Transverse colon (tissue), 4 donors: Measurements from ENCODE around the gene AKR1A1. TPM values are rescaled to one million over a fixed set of nuclear protein-coding genes. Genes with fewer than 3 reads are reported as not detected.

Source experiments
- DNase-seq: peaks from one replicate; pipeline ENCODE4 v3.0.0-alpha.2; 2019
- H3K27ac ChIP-seq, 4 donors: fragments of 200-600 bp; sonication (generic); 2 replicates each; pipeline ENCODE4 v1.5.1; 2016 to 2018; ENCODE audit warnings: inconsistent platforms in 4 of 4
- H3K27me3 ChIP-seq: fragments of 200-600 bp; sonication (generic); 2 replicates; pipeline ENCODE4 v1.5.1; 2017; ENCODE audit warnings: inconsistent platforms
- H3K36me3 ChIP-seq, 4 donors: fragments of 200-600 bp; sonication (generic); 2 replicates each; pipeline ENCODE4 v1.5.1; 2017 to 2019; ENCODE audit warnings: inconsistent platforms in 4 of 4
- H3K4me1 ChIP-seq, 4 donors: fragments of 200-600 bp; sonication (generic); 2 replicates each; pipeline ENCODE4 v1.5.1; 2017 to 2020; ENCODE audit warnings: inconsistent platforms in 4 of 4
- H3K4me3 ChIP-seq, 4 donors: fragments of 200-600 bp; sonication (generic); 1 replicate in 1 of 4; 2 replicates in 3 of 4; pipeline versions ENCODE4 v1.5.1 to v1.6.1; 2017 to 2019; ENCODE audit warnings: inconsistent platforms in 4 of 4
- H3K9me3 ChIP-seq, 2 donors: fragments of 200-600 bp; sonication (generic); 2 replicates each; pipeline ENCODE4 v1.5.1; 2017 to 2019; ENCODE audit warnings: inconsistent platforms in 2 of 2
- CTCF ChIP-seq, 5 experiments: fragments of 200-600 bp in 3 of 5; fragments of 450-650 bp in 2 of 5; sonication (generic) in 3 of 5; IDR thresholded peaks; 1 replicate in 2 of 5; 2 replicates in 3 of 5; pipeline ENCODE4 v1.5.1; 2016 to 2017; ENCODE audit warnings: antibody characterized with exemption in 5 of 5, inconsistent platforms in 3 of 5, mild to moderate bottlenecking in 2 of 5, moderate library complexity in 1 of 5
- EP300 ChIP-seq: sonication (generic); formaldehyde crosslinking; IDR thresholded peaks from one replicate; pipeline ENCODE4 v1.6.1; 2017; ENCODE audit warnings: antibody characterized with exemption, low read depth
- POLR2A ChIP-seq: fragments of 450-650 bp; IDR thresholded peaks from one replicate; pipeline ENCODE4 v1.6.1; 2016; ENCODE audit warnings: antibody characterized with exemption, mild to moderate bottlenecking, moderate library complexity
- POLR2AphosphoS5 ChIP-seq, 3 donors: sonication (generic); formaldehyde crosslinking; IDR thresholded peaks; one replicate each; pipeline ENCODE4 v1.6.1; 2016; ENCODE audit warnings: antibody characterized with exemption in 3 of 3
- WGBS, 2 donors: methylation state at CpG; one replicate each; pipeline ENCODE4 v1.1.5; 2018; ENCODE audit warnings: low coverage in 1 of 2; 5-methylcytosine and 5-hydroxymethylcytosine counted together
- in situ Hi-C, 4 donors: fragments of 200-750 bp; cut with MboI; loops; one replicate each; pipeline versions ENCODE4 v1.15.0 to v1.15.1; 2017; ENCODE audit warnings: low sequenced_read_pairs in 3 of 4, low pct_ligation_motif_present in 1 of 4, low pct_unique_long_range_greater_than_20kb in 1 of 4
- intact Hi-C: fragments of 100-400 bp; cut with DNase I; formaldehyde crosslinking; loops from one replicate; pipeline ENCODE4 v1.15.1; 2023; ENCODE audit warnings: low total_unique reads
- total RNA-seq, 4 donors: library from RNA; depleted of rRNA; stranded (reverse); fragments of >200 nt; gene quantifications; one replicate each; pipeline ENCODE4 v1.1.0, GENCODE V29; 2016

The AKR1A1 gene
- total RNA-seq, 4 donors from 2014 or later = 86.5 to 158 (median 128) TPM

DNA sequence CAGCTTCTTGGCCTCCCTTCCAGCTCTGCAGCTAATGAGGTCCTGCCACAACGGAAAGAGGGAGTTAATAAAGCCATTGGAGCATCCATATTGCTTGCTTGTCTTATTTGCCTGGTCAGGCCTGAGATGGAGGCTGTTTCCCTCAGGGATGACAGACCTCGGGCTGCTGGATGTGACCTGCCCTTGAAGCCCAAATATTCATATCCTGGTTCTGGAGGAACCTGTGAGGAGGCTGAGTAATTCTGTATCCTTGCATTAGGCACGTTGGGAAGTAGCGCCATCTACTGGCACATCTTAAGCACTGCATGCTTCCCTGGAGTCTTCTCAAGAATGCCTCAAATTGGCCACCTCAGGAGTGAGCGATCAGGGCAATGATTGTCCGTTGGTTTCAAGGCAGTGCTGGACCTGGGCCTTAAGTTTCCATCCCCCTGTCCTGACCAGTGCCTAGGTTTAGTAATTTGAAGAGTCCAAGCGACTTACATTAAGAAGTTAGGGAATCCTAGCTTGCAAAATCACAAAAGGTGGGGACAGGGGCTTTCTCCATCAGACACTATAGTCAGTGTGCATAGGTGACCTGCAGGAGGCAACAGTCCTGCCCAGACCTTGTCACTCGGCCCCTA, 19.4 kb downstream of the AKR1A1 start:
- H3K27me3 ChIP-seq = no peaks in the 10 kb centered on the region

DNA sequence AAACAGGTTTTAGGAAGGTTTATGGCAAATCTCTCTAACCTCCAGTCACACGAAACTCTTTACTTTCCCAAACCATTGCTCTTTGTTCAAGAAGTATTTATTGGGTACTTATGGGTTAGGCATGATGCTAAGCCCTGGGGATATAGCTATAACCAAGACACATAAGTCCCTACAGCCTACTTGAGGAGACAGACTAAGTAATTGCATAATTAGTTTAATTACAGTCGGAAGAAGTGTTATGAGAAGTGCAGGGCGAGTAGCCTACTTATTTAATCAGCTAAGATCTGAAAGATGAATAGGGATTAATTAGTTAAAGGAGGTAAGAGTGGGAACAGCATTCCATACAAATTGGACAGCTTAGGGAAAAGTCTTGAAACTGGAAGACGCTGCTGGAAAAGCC, 20.0 kb downstream of the AKR1A1 start:
- H3K9me3 ChIP-seq = no peaks in the 10 kb centered on the region
- peaks cover 0 to 6% (median 2%) of the 10 kb centered on the region in 4 donors for H3K4me1 ChIP-seq
- intact Hi-C loops (no loop called here), in situ Hi-C loops (loop anchor here in 2 of 4 donors (10.0 kb wide), 2 partner anchors 66 to 226 kb away; partner anchors contain the start of genes CCDC163 (in 1 of the 2), MMACHC (in 1 of the 2), MUTYH (in 1 of the 2) and TOE1 (in 1 of the 2))
- DNase-seq = no peak
- peaks cover 0 to 15% (median 6%) of the 10 kb centered on the region in 4 donors for H3K36me3 ChIP-seq
- 79 to 82% methylated on average over 3 to 4 of the region's 4 CpGs for WGBS, 2 donors
- H3K4me3 ChIP-seq = no peak overlapping the region
- H3K27me3 ChIP-seq = no peaks in the 10 kb centered on the region
- no peak overlapping the region for H3K27ac ChIP-seq
- TF ChIP-seq EP300 = no peak
- TF ChIP-seq CTCF (IDR thresholded peaks at IDR 0.05) = no peak
- no peak for TF ChIP-seq POLR2A
- TF ChIP-seq POLR2AphosphoS5 (IDR thresholded peaks at IDR 0.05) = no peak

More for the DNA sequence above, 19.4 kb downstream of the AKR1A1 start:
- intact Hi-C loops = loop anchor here (5.0 kb wide), 1 partner anchor 208 kb away; no protein-coding TSS in a partner anchor
- in situ Hi-C loops = loop anchor here (5.0 to 10.0 kb wide), 6 partner anchors 55 to 225 kb away; partner anchors contain the start of genes CCDC163 (in 1 of the 4), MMACHC (in 1 of the 4), MUTYH (in 1 of the 4) and TOE1 (in 1 of the 4)
- H3K4me3 ChIP-seq = no peak overlapping the region
- WGBS, 2 donors = 0 to 13% methylated on average over 1 to 8 of the region's 8 CpGs
- H3K27ac ChIP-seq = no peak overlapping the region
- peak; percentile 76 for DNase-seq
- H3K4me1 ChIP-seq = peaks cover 0 to 6% (median 2%) of the 10 kb centered on the region in 4 donors
- H3K36me3 ChIP-seq = peaks cover 0 to 15% (median 6%) of the 10 kb centered on the region in 4 donors
- TF ChIP-seq POLR2A = no peak
- TF ChIP-seq POLR2AphosphoS5 (IDR thresholded peaks at IDR 0.05) = peak in 1 of 3 donors; percentile 43
- TF ChIP-seq EP300 = no peak
- peak; percentile 95 to 99 (median 97) for TF ChIP-seq CTCF (IDR thresholded peaks at IDR 0.05)
- no peaks in the 10 kb centered on the region for H3K9me3 ChIP-seq

DNA sequence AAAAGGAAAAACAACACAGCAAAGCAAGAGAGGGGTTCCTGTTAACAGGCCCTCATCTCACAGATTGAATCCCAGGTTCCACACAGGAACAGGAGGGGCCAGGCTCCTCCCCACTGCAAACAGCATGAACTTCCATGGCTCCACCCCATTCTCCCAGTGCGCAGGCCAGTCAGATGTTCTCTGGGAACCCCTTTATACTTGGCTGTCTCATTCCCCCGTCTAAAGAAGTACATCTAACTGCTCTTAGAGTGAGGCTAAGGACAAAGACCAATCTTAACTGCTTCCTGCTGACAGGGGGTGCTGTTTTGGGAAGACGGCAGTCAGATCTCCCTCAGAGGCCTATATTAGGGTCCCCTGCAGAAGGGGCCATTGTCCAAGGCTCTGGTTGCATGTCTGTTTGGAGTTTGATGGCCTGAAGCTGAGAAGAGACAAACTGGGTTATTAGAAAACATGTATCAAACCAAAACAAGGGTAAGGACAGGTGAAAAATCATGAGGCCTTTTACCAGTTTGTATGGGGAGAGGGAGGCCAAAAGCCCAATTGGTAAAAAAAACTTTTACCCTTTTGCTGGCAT, 22.7 kb downstream of the AKR1A1 start:
- Histone ChIP-seq H3K4me3 (no peak overlapping the region), H3K27me3 (no peaks in the 10 kb centered on the region), H3K36me3 (no peaks in the 10 kb centered on the region), H3K27ac (no peak overlapping the region), H3K9me3 (no peaks in the 10 kb centered on the region), H3K4me1 (no peaks in the 10 kb centered on the region)
- no peak for DNase-seq
- TF ChIP-seq POLR2A = no peak
- TF ChIP-seq CTCF (IDR thresholded peaks at IDR 0.05) = no peak
- TF ChIP-seq POLR2AphosphoS5 (IDR thresholded peaks at IDR 0.05) = no peak
- intact Hi-C loops = no loop called here
- WGBS, 2 donors = 67% methylated on average over 3 of the region's 3 CpGs; no CpG with 5 or more reads in 1 of the 2 donors
- in situ Hi-C loops = loop anchor here in 2 of 4 donors (10.0 kb wide), 2 partner anchors 69 to 229 kb away; partner anchors contain the start of genes CCDC163 (in 1 of the 2), MMACHC (in 1 of the 2), MUTYH (in 1 of the 2) and TOE1 (in 1 of the 2)

DNA sequence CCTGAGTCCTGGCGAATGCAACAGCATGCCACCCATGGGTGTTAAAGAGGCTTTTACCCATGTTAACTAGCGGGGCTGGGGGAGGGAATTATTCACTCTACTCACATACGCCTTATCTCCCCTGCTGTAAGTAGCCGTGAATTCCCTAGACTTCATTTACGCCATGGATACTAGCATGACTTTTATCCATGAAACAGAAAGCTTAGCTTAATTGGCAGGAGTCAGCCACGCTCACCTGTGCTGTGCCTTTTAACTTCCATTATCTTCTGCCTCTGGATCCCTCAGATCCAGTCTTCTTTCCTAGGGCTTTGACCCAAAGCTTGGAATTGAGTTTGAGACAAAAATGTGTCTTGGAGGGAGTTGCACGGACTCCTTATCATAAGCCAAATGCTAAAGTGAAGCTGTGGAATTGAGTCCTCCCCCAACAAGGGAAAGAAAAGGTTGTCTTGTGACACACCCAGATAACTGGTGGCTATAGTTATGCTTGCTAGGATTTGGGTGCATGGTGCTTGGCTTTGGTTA, 23.5 kb downstream of the AKR1A1 start:
- H3K27me3 ChIP-seq = no peaks in the 10 kb centered on the region
- no peak for TF ChIP-seq EP300
- TF ChIP-seq POLR2AphosphoS5 (IDR thresholded peaks at IDR 0.05) = no peak
- TF ChIP-seq CTCF (IDR thresholded peaks at IDR 0.05) = no peak
- TF ChIP-seq POLR2A = no peak
- no peaks in the 10 kb centered on the region for H3K4me1 ChIP-seq
- intact Hi-C loops = no loop called here
- H3K4me3 ChIP-seq = no peak overlapping the region
- in situ Hi-C loops = loop anchor here in 2 of 4 donors (10.0 kb wide), 2 partner anchors 69 to 229 kb away; partner anchors contain the start of genes CCDC163 (in 1 of the 2), MMACHC (in 1 of the 2), MUTYH (in 1 of the 2) and TOE1 (in 1 of the 2)
- no peaks in the 10 kb centered on the region for H3K9me3 ChIP-seq
- H3K27ac ChIP-seq = no peak overlapping the region
- DNase-seq = no peak
- H3K36me3 ChIP-seq = no peaks in the 10 kb centered on the region
- WGBS, 2 donors = 93 to 96% methylated on average over 4 to 7 of the region's 7 CpGs
